Tibial artery (tissue), 4 donors: ENCODE measurements around the gene MAPK12.

ENCODE experiments used
- DNase-seq, 2 donors: peaks; one replicate each; pipeline ENCODE4 v3.0.0-alpha.2; 2019
- H3K27ac ChIP-seq, 2 donors: fragments of 200-600 bp; sonication (generic) in 1 of 2; 1 replicate in 1 of 2; 2 replicates in 1 of 2; pipeline ENCODE4 v1.5.1; 2018 to 2019; ENCODE audit warnings: mild to moderate bottlenecking in 1 of 2
- H3K27me3 ChIP-seq, 2 donors: fragments of 200-600 bp; sonication (generic) in 1 of 2; one replicate each; pipeline versions ENCODE4 v1.5.1 to v1.6.0; 2016 to 2019
- H3K36me3 ChIP-seq, 3 donors: fragments of 200-600 bp; sonication (generic) in 2 of 3; one replicate each; pipeline ENCODE4 v1.5.1; 2016 to 2019; ENCODE audit warnings: mild to moderate bottlenecking in 2 of 3
- H3K4me1 ChIP-seq, 4 donors: fragments of 200-600 bp; sonication (generic) in 2 of 4; 1 replicate in 3 of 4; 2 replicates in 1 of 4; pipeline ENCODE4 v1.5.1; 2016 to 2019
- H3K4me3 ChIP-seq, 2 donors: fragments of 200-600 bp; sonication (generic) in 1 of 2; 1 replicate in 1 of 2; 2 replicates in 1 of 2; pipeline ENCODE4 v1.5.1; 2018 to 2019; ENCODE audit warnings: mild to moderate bottlenecking in 2 of 2
- H3K9me3 ChIP-seq, 3 donors: fragments of 200-600 bp; sonication (generic) in 1 of 3; one replicate each; pipeline ENCODE4 v1.5.1; 2016 to 2019
- CTCF ChIP-seq, 2 experiments: fragments of 200-600 bp in 1 of 2; fragments of 450-650 bp in 1 of 2; IDR thresholded peaks; one replicate each; pipeline ENCODE4 v1.5.1; 2017 to 2019; ENCODE audit warnings: antibody characterized with exemption in 2 of 2, mild to moderate bottlenecking in 1 of 2, moderate library complexity in 1 of 2
- intact Hi-C: fragments of 100-400 bp; cut with DNase I; formaldehyde crosslinking; loops from one replicate; pipeline ENCODE4 v1.15.0; 2023; ENCODE audit warnings: low total_unique reads

MAPK12 gene

GRCh38 chr22:50280022-50280707 is 18.7 kb upstream of the MAPK12 start:
- no peak overlapping the region for H3K27ac ChIP-seq
- H3K9me3 ChIP-seq, result no peaks in the 10 kb centered on the region
- no peak for TF ChIP-seq CTCF (IDR thresholded peaks at IDR 0.05)
- H3K36me3 ChIP-seq, result peaks cover 88 to 100% (median 98%) of the 10 kb centered on the region in 3 donors
- H3K27me3 ChIP-seq, result no peaks in the 10 kb centered on the region
- intact Hi-C loops, result no loop called here
- H3K4me1 ChIP-seq, result peaks cover 0 to 18% (median 0%) of the 10 kb centered on the region in 4 donors
- H3K4me3 ChIP-seq, result no peak overlapping the region
- no peak for DNase-seq

GRCh38 chr22:50278956-50279619 is 17.6 kb upstream of the MAPK12 start:
- no peak overlapping the region for H3K27ac ChIP-seq

GRCh38 chr22:50278461-50278860 is 17.0 kb upstream of the MAPK12 start:
- no peak for TF ChIP-seq CTCF (IDR thresholded peaks at IDR 0.05)
- no peak overlapping the region for H3K4me3 ChIP-seq
- peaks cover 0 to 18% (median 0%) of the 10 kb centered on the region in 4 donors for H3K4me1 ChIP-seq
- H3K9me3 ChIP-seq, result no peaks in the 10 kb centered on the region
- intact Hi-C loops, result no loop called here
- no peak for DNase-seq
- H3K27me3 ChIP-seq, result no peaks in the 10 kb centered on the region
- H3K27ac ChIP-seq, result no peak overlapping the region
- H3K36me3 ChIP-seq, result peaks cover 81 to 92% (median 87%) of the 10 kb centered on the region in 3 donors

More at GRCh38 chr22:50278956-50279619, 17.6 kb upstream of the MAPK12 start:
- Histone ChIP-seq H3K9me3 (no peaks in the 10 kb centered on the region), H3K4me1 (peaks cover 0 to 18% (median 0%) of the 10 kb centered on the region in 4 donors), H3K36me3 (peaks cover 87 to 96% (median 94%) of the 10 kb centered on the region in 3 donors), H3K4me3 (no peak overlapping the region), H3K27me3 (no peaks in the 10 kb centered on the region)
- no peak for DNase-seq
- intact Hi-C loops, result no loop called here
- TF ChIP-seq CTCF (IDR thresholded peaks at IDR 0.05), result no peak

GRCh38 chr22:50277761-50278160 is 16.3 kb upstream of the MAPK12 start:
- H3K4me1 ChIP-seq, result peaks cover 0 to 15% (median 0%) of the 10 kb centered on the region in 4 donors
- no peaks in the 10 kb centered on the region for H3K9me3 ChIP-seq
- no peak overlapping the region for H3K27ac ChIP-seq
- intact Hi-C loops, result loop anchor here (2.0 kb wide), 1 partner anchor 49 kb away; the partner anchor contains the start of gene DENND6B
- DNase-seq, result no peak
- no peak for TF ChIP-seq CTCF (IDR thresholded peaks at IDR 0.05)
- peaks cover 74 to 85% (median 80%) of the 10 kb centered on the region in 3 donors for H3K36me3 ChIP-seq
- no peak overlapping the region for H3K4me3 ChIP-seq
- H3K27me3 ChIP-seq, result peaks cover 0 to 2% of the 10 kb centered on the region in 2 donors

GRCh38 chr22:50276143-50276542 is 14.7 kb upstream of the MAPK12 start:
- Histone ChIP-seq H3K36me3 (peaks cover 57 to 69% (median 64%) of the 10 kb centered on the region in 3 donors), H3K27me3 (peaks cover 4 to 16% of the 10 kb centered on the region in 2 donors), H3K27ac (peak overlapping the region in 1 of 2 donors; percentile 45)

More at GRCh38 chr22:50276143-50276542, 14.7 kb upstream of the MAPK12 start:
- Histone ChIP-seq H3K9me3 (no peaks in the 10 kb centered on the region), H3K4me3 (no peak overlapping the region), H3K4me1 (peaks cover 0 to 12% (median 11%) of the 10 kb centered on the region in 4 donors)
- peak; percentile 14 to 59 for TF ChIP-seq CTCF (IDR thresholded peaks at IDR 0.05)
- intact Hi-C loops, result loop anchor here (2.0 kb wide), 1 partner anchor 51 kb away; the partner anchor contains the start of gene DENND6B
- peak in 1 of 2 donors; percentile 84 for DNase-seq
